ENCODE results near the gene BORCS5.

DNA sequence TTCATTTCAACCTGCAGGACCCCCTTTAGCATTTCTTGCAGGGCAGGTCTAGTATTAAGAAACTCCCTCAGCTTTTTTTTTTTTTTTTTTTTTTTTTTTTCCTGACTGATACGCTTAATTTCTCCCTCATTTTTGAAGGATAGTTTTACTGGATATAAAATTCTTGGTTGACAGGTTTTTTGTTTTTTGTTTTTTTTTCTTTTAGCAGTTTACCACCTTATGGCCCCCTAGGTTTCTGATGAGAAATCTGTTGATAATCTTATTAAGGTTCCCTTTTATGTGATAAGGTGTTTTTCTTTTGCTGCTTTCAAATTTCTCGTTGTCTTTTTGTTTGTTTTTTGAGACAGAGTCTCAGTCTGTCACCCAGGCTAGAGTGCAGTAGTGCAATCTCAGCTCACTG, 66.5 kb downstream of the BORCS5 start:
- no peak for TF ChIP-seq POLR2AphosphoS5 (IDR thresholded peaks at IDR 0.05; ENCODE audit: low read depth, low read length)
- no peak for TF ChIP-seq FOXP2 (optimal IDR thresholded peaks at IDR 0.05; ENCODE audit: borderline replicate concordance, extremely low read depth, extremely low read length, insufficient read depth)
- TF ChIP-seq, protein P1, sequence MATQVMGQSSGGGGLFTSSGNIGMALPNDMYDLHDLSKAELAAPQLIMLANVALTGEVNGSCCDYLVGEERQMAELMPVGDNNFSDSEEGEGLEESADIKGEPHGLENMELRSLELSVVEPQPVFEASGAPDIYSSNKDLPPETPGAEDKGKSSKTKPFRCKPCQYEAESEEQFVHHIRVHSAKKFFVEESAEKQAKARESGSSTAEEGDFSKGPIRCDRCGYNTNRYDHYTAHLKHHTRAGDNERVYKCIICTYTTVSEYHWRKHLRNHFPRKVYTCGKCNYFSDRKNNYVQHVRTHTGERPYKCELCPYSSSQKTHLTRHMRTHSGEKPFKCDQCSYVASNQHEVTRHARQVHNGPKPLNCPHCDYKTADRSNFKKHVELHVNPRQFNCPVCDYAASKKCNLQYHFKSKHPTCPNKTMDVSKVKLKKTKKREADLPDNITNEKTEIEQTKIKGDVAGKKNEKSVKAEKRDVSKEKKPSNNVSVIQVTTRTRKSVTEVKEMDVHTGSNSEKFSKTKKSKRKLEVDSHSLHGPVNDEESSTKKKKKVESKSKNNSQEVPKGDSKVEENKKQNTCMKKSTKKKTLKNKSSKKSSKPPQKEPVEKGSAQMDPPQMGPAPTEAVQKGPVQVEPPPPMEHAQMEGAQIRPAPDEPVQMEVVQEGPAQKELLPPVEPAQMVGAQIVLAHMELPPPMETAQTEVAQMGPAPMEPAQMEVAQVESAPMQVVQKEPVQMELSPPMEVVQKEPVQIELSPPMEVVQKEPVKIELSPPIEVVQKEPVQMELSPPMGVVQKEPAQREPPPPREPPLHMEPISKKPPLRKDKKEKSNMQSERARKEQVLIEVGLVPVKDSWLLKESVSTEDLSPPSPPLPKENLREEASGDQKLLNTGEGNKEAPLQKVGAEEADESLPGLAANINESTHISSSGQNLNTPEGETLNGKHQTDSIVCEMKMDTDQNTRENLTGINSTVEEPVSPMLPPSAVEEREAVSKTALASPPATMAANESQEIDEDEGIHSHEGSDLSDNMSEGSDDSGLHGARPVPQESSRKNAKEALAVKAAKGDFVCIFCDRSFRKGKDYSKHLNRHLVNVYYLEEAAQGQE (IDR thresholded peaks at IDR 0.05; ENCODE audit: insufficient read depth in 1 of 2, low read depth in 2 of 2, low read length in 2 of 2) = no peak

All from PFSK-1 (cell line).